ENCODE measurements around the gene ATF7.

The ATF7 gene

GRCh38 chr12:53516758-53517455 lies 109.3 kb downstream of the ATF7 start:
- TF ChIP-seq CTCF (IDR thresholded peaks at IDR 0.05; ENCODE audit: extremely low read depth, missing control alignments), result no peak
- no peak for DNase-seq (ENCODE audit: low spot score)

- DNase-seq (ENCODE audit: low spot score), result no peak
- TF ChIP-seq CTCF (IDR thresholded peaks at IDR 0.05; ENCODE audit: extremely low read depth, missing control alignments), result no peak
Observed at GRCh38 chr12:53515291-53515680, 110.9 kb downstream of the ATF7 start.

- DNase-seq (ENCODE audit: low spot score), result no peak
- TF ChIP-seq CTCF (IDR thresholded peaks at IDR 0.05; ENCODE audit: extremely low read depth, missing control alignments), result no peak
Observed at GRCh38 chr12:53514628-53515290, 111.4 kb downstream of the ATF7 start.

GRCh38 chr12:53513712-53514410 lies 112.3 kb downstream of the ATF7 start:
- no peak for DNase-seq (ENCODE audit: low spot score)
- TF ChIP-seq CTCF (IDR thresholded peaks at IDR 0.05; ENCODE audit: extremely low read depth, missing control alignments), result no peak

GRCh38 chr12:53510181-53510812 lies 115.9 kb downstream of the ATF7 start:
- TF ChIP-seq CTCF (IDR thresholded peaks at IDR 0.05; ENCODE audit: extremely low read depth, missing control alignments), result no peak
- no peak for DNase-seq (ENCODE audit: low spot score)

- peak; percentile 82 for DNase-seq (ENCODE audit: low spot score)
Observed at GRCh38 chr12:53508534-53509170, 117.5 kb downstream of the ATF7 start.

More at GRCh38 chr12:53508534-53509170, 117.5 kb downstream of the ATF7 start:
- TF ChIP-seq CTCF (IDR thresholded peaks at IDR 0.05; ENCODE audit: extremely low read depth, missing control alignments), result peak; percentile 100

All from GM20000 (cell line).